Ramos (cell line): ENCODE results near the gene DUSP15.

Experiments used
- in situ Hi-C: fragments of 300-500 bp; cut with MboI; formaldehyde crosslinking; loops from one replicate; pipeline ENCODE4 v1.14.3; 2022; ENCODE audit warnings: low sequenced_read_pairs; ENCODE audit not compliant: unreplicated experiment

Gene DUSP15

GRCh38 chr20:31842471-31843157, 27.7 kb downstream of the DUSP15 start:
- in situ Hi-C loops: no loop called here

DNA sequence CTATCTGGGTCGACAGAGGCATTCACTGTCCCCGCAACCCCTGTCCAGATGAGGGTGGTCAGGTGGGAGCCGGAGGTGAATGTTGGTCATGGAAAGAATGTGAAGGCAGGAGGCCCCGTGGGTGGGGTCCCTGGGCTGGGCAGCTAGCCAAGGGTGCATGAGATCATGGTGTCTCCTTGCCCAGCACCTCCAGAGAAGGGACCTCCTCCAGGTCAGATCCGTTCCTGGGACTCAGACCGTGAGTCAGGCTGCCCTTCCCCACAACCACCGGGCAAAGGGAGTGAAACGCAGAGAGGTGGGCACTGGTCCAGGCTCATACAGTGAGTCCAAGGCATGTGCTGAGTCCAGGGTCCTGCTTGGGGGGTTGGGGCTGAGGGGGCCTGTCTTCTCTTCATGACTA, 28.4 kb downstream of the DUSP15 start:
- in situ Hi-C loops: no loop called here

- in situ Hi-C loops: no loop called here
Measured at GRCh38 chr20:31840906-31841816, 29.2 kb downstream of the DUSP15 start.

DNA sequence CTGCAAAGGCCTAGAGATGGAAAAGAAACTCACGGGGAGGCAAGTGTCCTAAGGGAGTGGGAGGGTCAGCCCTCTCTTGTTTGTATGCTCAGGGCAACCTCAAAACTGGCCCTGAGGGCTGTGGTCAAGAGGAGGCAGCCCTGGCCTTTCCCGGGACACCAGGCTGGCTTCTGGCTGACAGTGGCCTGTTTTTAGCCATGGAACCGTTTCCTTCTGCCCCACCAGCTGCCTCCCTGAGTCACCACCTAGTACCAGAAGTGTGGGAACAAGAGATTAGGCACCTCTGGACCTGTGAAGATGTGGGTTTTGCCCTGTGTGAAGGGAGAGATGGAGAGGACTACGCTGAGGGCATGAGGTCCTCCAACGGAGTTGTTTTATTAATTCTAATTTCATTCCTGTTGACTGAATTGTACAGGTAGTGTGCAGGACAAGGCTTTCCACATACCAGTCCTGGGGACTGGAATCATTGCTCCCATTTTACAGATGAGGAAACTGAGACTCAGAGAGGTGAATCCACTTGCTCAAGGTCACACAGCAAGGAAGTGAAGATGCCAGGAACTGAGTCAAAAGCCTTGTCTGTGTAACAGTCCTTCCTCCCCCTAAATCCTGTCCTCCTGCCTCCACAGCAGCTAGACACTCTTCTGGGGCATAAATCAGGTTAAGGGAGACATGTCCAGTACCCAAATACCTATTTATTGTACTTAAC, 30.4 kb downstream of the DUSP15 start:
- in situ Hi-C loops: no loop called here

DNA sequence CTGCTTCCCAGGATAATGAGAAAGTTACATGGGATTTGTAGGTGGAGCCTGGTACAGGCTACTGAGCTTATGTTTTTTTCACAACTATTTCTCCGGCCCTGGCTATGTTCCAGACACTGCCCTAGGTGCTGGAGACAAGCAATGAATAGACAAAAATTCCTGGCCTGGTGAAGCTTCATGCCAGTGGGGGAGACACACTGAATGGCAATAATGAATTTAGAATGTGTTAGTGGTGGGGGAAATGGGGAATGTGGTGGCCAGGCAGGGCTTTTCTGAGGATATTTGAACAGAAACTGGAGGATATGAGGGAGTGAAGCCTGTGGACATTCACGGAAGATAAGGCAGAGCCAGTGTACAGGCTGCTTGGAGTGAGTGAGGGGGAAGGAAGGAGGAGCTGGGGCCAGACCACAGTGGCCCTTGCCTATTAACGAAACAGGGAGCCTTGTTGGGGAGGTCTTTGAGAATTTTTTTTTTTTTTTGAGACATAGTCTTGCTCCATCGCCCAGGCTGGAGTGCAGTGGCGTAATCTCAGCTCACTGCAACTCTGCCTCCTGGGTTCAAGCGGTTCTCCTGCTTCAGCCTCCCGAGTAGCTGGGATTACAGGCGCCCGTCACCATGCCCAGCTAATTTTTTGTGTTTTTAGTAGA, 31.6 kb downstream of the DUSP15 start:
- in situ Hi-C loops: no loop called here

DNA sequence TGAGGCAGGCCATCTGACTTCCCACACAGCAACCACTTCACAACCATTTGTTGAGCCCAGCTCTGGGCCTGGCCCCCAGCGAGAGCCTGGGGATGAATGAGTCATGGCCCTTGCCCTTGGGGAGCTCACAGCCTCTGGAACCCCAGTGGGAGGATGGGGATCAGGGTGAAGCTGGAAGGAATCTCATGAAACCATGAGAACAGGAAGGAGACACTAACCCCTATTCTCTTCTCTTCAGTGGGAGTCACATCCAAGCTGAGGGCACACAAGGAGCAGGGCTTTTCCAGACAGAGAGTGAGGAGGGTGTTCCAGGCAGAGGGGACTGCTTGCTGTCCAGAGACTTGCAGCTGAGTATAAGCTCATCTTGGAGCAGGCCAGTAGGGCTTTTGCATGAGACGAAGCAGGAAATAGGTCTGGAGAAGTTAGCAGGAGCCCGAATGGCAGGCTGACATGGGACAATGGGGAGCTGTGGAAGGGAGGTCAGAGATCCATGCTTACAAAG, 32.4 kb downstream of the DUSP15 start:
- in situ Hi-C loops: no loop called here

DNA sequence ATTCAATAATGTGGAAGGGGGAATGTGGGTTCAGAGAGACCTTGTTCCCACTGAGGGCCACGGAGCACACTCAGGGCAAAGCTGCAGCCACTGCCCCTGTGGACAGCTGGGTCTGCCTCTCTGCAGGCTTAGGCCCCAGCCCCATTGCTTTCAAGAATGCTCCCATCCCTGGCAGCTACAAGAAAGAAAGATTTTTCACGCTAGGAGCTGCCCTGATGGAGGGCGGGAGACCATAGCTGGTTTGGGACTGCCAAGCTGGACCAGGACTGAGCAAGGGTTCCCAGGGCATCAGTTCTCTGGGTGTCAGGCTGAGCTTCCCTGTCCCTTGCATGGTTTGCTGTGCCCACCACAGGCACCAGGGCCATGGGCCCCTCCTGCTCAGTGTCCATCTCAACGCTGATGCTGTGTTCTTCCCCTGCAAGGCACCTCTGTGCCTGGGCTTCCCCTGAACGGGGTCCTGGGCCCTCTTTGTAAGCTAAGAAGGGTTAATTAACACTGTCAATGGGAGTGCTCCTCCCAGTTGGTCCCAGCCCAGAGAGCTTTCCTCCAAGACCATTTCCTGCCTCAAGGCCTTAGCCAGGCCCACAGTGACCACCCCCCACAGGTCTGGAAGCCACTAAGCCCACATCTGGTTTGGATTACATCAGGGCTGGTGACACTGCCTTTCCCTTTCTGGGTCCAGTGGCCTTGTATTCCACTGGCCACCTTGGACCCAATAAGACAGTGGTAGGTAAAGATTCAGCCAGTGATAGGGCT, 33.3 kb downstream of the DUSP15 start:
- in situ Hi-C loops: no loop called here

DNA sequence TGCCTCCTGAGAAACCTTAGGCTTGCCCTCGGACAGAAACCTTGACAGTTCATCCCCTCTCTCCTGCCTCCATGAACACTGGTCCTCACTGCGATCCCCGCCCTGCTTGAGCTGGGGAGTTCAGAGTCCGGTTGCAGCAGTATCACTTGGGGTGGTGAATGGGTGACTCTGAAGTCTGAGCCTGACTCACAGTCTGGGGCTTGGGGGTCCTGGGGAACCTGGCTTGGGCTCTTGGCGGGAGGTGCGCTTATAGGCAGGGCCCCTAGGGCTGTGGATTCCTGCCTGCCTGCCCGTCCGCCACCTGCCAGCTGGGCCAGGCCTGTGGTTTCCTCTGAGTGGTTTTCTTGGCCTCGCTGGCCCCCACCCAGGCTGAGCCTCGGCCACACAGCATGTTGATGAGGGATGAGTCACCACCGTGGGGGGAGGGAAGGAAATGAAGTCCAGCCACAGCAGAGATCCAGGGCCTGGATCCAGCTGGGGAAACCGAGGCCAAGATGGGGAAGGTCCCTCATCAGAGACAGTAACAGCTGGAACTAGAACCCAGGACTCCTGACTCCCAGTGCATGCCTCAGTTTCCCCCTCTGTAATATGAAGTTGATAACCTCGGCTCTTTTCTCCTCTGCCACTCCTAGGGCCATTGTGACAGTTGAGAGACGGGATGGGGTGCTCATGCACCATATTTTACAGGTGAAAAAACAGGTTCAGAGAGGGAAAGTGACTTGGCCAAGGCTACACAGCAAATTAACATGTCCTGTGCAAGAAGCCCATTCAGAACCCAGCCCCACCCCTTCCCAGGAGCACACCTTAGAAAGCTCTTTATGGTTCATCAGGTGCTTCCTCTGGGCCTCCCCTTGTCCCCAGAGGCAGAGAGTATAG, 34.1 kb downstream of the DUSP15 start:
- in situ Hi-C loops: no loop called here

DNA sequence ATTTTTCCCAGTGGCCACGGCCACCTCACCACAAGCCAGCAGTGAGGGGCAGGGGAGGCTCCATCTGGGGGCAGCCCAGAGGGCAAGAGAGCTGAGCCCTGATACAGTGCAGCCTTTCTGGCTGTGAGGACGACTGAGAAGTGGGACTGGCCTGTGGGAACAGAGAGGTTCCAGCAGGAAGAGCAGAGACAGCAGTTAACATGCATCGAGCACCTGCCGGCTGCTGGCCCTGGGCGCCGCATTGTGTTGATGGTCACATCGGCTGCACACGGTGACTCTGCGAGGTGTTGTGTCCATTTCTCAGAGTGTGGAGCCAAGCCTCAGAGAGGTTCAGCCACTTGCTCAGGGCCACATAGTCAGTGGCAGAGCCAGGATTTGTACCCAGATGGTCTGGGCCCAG, 34.8 kb downstream of the DUSP15 start:
- in situ Hi-C loops: no loop called here

- in situ Hi-C loops: no loop called here
Measured at GRCh38 chr20:31833931-31834521, 36.3 kb downstream of the DUSP15 start.

DNA sequence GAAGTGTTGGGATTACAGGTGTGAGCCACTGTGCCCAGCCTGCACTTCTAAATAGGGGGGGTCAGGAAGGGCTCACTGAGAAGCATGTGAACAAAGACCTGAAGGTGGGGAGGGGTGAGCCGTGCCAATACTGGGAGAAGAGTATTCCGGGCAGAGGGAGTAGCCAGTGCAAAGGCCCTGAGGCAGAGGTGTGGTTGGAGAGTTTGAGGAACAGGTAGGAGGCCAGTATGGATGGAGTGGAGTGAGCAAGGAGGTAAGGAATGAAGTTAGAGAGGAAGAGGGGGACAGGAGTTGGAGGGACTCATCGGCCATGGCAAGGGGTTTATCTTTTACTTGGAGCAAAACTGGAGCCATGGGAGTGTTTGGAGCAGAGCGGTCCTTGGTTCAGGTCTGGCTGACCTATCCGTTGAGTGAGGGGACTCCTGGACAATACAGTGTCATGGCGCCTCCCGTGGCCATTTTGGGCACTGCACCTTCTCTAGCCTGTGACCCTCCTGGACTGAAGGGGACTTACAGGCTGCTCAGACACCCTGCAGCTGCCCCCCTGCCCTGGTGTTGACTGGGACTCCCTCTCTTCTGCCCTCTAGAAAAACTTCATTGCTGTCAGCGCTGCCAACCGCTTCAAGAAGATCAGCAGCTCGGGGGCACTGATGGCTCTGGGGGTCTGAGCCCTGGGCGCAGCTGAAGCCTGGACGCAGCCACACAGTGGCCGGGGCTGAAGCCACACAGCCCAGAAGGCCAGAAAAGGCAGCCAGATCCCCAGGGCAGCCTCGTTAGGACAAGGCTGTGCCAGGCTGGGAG, 37.0 kb downstream of the DUSP15 start:
- in situ Hi-C loops: no loop called here

GRCh38 chr20:31831771-31832306, 38.5 kb downstream of the DUSP15 start:
- in situ Hi-C loops: no loop called here

GRCh38 chr20:31831211-31831610, 39.1 kb downstream of the DUSP15 start:
- in situ Hi-C loops: no loop called here

DNA sequence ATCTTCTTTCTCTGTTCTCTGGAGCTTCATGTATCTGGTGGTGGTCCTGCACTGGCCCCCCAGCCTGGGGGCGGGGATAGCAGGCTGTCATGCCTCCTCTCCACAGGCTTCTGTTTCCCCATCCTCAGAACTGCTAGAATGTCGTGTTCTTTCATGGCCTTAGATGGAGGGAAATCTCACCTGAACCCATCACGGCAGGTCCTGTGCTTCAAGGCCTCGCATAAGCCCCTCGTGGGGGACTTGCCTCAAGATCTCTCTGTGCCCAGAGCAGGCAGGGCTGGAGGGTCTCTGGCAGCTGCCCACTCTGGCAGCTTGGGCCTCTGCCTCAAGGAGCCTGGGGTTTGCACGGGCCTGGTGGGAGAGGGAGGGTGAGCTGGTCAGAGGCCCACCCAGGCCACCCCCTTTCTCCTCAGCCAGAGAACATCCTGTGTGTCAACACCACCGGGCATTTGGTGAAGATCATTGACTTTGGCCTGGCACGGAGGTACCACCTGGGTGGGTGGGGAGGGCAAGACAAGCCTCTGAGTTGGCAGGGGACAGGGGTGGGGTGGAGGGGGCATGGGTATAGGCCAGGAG, 39.8 kb downstream of the DUSP15 start:
- in situ Hi-C loops: no loop called here

- in situ Hi-C loops: loop anchor here (10.0 kb wide), 1 partner anchor 265 kb away; no protein-coding TSS in a partner anchor
Measured at GRCh38 chr20:31829731-31830130, 40.6 kb downstream of the DUSP15 start.

GRCh38 chr20:31828016-31828415, 42.3 kb downstream of the DUSP15 start:
- in situ Hi-C loops: loop anchor here (10.0 kb wide), 1 partner anchor 267 kb away; no protein-coding TSS in a partner anchor

DNA sequence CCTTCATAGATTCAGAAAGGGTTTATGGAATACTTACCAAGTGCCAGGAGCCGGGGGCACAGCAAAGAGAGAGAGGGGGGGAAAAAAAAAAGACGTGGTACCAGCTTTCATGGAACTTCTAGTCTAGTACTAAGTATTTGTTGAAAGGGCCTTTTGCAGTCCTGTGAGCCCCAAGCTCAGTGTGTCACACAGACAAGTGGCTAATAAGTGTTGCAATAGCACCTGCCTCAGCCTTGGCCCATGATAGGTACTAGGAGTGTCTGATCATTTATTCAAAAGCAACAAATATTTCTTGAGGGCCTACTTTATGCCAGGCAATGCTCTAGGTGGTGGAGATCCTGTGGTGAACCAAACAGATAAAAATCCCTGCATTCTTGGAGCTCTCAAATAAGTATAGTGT, 43.3 kb downstream of the DUSP15 start:
- in situ Hi-C loops: loop anchor here (10.0 kb wide), 1 partner anchor 268 kb away; no protein-coding TSS in a partner anchor
